ENCODE data around the gene NME7. TPM values are rescaled to one million over a fixed set of nuclear protein-coding genes. Genes with fewer than 3 reads are reported as not detected.

Gene NME7
- polyA plus RNA-seq, 4 donors, result 2.2 to 18.8 (median 8.8) TPM

GRCh38 chr1:169202791-169203665 lies 164.6 kb downstream of the NME7 start:
- Histone ChIP-seq H3K4me1 (ENCODE audit: control insufficient read depth in 3 of 3, insufficient read depth in 2 of 3, low read depth in 1 of 3, low read length in 2 of 3) (no peaks in the 10 kb centered on the region), H3K27me3 (ENCODE audit: control insufficient read depth in 3 of 3, insufficient read depth in 3 of 3, low read length in 3 of 3) (no peaks in the 10 kb centered on the region), H3K36me3 (ENCODE audit: control insufficient read depth in 3 of 3, insufficient read depth in 2 of 3, low read depth in 1 of 3, low read length in 3 of 3) (no peaks in the 10 kb centered on the region), H3K4me3 (ENCODE audit: low read depth in 1 of 3, low read length in 3 of 3) (no peak overlapping the region), H3K9me3 (ENCODE audit: control insufficient read depth in 2 of 2, insufficient read depth in 1 of 2, low read depth in 1 of 2, low read length in 1 of 2) (no peaks in the 10 kb centered on the region), H3K27ac (ENCODE audit: low read depth in 1 of 3, low read length in 2 of 3) (no peak overlapping the region)
- DNase-seq, result no peak
- 93 to 99% (median 98%) methylated on average over 3 of the region's 3 CpGs for WGBS, 3 donors
- FAIRE-seq, result no peak

- no peaks in the 10 kb centered on the region for H3K4me1 ChIP-seq (ENCODE audit: control insufficient read depth in 3 of 3, insufficient read depth in 2 of 3, low read depth in 1 of 3, low read length in 2 of 3)
- H3K36me3 ChIP-seq (ENCODE audit: control insufficient read depth in 3 of 3, insufficient read depth in 2 of 3, low read depth in 1 of 3, low read length in 3 of 3), result no peaks in the 10 kb centered on the region
- no peak overlapping the region for H3K27ac ChIP-seq (ENCODE audit: low read depth in 1 of 3, low read length in 2 of 3)
- DNase-seq, result no peak
- FAIRE-seq, result no peak
- H3K27me3 ChIP-seq (ENCODE audit: control insufficient read depth in 3 of 3, insufficient read depth in 3 of 3, low read length in 3 of 3), result no peaks in the 10 kb centered on the region
- H3K4me3 ChIP-seq (ENCODE audit: low read depth in 1 of 3, low read length in 3 of 3), result no peak overlapping the region
- H3K9me3 ChIP-seq (ENCODE audit: control insufficient read depth in 2 of 2, insufficient read depth in 1 of 2, low read depth in 1 of 2, low read length in 1 of 2), result no peaks in the 10 kb centered on the region
- 96 to 99% (median 98%) methylated on average over 5 of the region's 5 CpGs for WGBS, 3 donors
These were observed 166.4 kb downstream of the NME7 start for GRCh38 chr1:169201084-169201619.

- no peak overlapping the region for H3K27ac ChIP-seq (ENCODE audit: low read depth in 1 of 3, low read length in 2 of 3)
- H3K27me3 ChIP-seq (ENCODE audit: control insufficient read depth in 3 of 3, insufficient read depth in 3 of 3, low read length in 3 of 3), result no peaks in the 10 kb centered on the region
- no peaks in the 10 kb centered on the region for H3K9me3 ChIP-seq (ENCODE audit: control insufficient read depth in 2 of 2, insufficient read depth in 1 of 2, low read depth in 1 of 2, low read length in 1 of 2)
- H3K4me1 ChIP-seq (ENCODE audit: control insufficient read depth in 3 of 3, insufficient read depth in 2 of 3, low read depth in 1 of 3, low read length in 2 of 3), result no peaks in the 10 kb centered on the region
- no peak for FAIRE-seq
- no peak overlapping the region for H3K4me3 ChIP-seq (ENCODE audit: low read depth in 1 of 3, low read length in 3 of 3)
- DNase-seq, result no peak
- no peaks in the 10 kb centered on the region for H3K36me3 ChIP-seq (ENCODE audit: control insufficient read depth in 3 of 3, insufficient read depth in 2 of 3, low read depth in 1 of 3, low read length in 3 of 3)
These were observed 167.3 kb downstream of the NME7 start for GRCh38 chr1:169200319-169200718.

DNA sequence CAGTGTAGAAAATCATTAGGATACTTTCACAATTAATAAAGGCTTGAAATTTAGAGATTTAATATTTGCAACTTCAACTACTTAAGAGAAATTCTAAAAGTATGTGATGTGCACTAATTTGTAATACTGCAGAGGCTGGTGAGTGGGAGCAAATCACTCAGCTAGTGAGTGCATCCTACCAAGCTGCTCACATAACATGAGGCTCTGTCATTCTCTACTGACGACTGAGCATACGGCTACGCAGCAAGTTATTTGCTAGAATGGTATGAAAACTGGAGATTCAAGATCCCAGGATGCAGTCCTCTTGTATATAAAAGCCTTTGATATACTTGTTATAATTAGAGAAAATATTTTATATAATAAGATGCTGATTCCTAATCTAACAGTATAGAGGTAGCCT lies 171.0 kb downstream of the NME7 start:
- H3K27me3 ChIP-seq (ENCODE audit: control insufficient read depth in 3 of 3, insufficient read depth in 3 of 3, low read length in 3 of 3), result no peaks in the 10 kb centered on the region
- FAIRE-seq, result no peak
- DNase-seq, result no peak

DNA sequence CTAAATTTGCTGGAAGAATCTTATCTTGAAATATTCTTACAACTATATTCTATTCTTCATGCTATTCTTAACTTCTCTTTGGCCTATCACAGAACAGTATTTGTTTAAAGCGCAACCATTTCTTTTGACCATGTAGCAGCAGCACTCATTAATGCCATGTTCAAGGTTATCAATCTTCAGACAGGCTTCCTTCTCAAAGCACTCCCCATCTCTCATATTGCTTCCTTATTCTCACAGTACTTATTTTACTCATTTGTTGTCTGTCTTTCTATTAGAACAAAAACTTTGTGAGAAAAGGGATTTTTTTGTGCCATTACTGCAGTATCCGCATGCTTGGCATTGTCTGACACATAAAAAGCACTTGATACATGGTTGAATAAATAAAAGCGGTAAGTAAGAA lies 171.4 kb downstream of the NME7 start:
- FAIRE-seq (no peak), DNase-seq (no peak)
- Histone ChIP-seq H3K27ac (ENCODE audit: low read depth in 1 of 3, low read length in 2 of 3) (no peak overlapping the region), H3K36me3 (ENCODE audit: control insufficient read depth in 3 of 3, insufficient read depth in 2 of 3, low read depth in 1 of 3, low read length in 3 of 3) (no peaks in the 10 kb centered on the region), H3K4me3 (ENCODE audit: low read depth in 1 of 3, low read length in 3 of 3) (no peak overlapping the region), H3K9me3 (ENCODE audit: control insufficient read depth in 2 of 2, insufficient read depth in 1 of 2, low read depth in 1 of 2, low read length in 1 of 2) (no peaks in the 10 kb centered on the region), H3K4me1 (ENCODE audit: control insufficient read depth in 3 of 3, insufficient read depth in 2 of 3, low read depth in 1 of 3, low read length in 2 of 3) (no peaks in the 10 kb centered on the region), H3K27me3 (ENCODE audit: control insufficient read depth in 3 of 3, insufficient read depth in 3 of 3, low read length in 3 of 3) (no peaks in the 10 kb centered on the region)
- 90 to 96% (median 95%) methylated on average over 3 of the region's 3 CpGs for WGBS, 3 donors

More for the DNA sequence above, 171.0 kb downstream of the NME7 start:
- H3K27ac ChIP-seq (ENCODE audit: low read depth in 1 of 3, low read length in 2 of 3), result no peak overlapping the region
- 95 to 99% (median 99%) methylated on average over 3 of the region's 3 CpGs for WGBS, 3 donors
- H3K36me3 ChIP-seq (ENCODE audit: control insufficient read depth in 3 of 3, insufficient read depth in 2 of 3, low read depth in 1 of 3, low read length in 3 of 3), result no peaks in the 10 kb centered on the region
- no peaks in the 10 kb centered on the region for H3K4me1 ChIP-seq (ENCODE audit: control insufficient read depth in 3 of 3, insufficient read depth in 2 of 3, low read depth in 1 of 3, low read length in 2 of 3)
- no peak overlapping the region for H3K4me3 ChIP-seq (ENCODE audit: low read depth in 1 of 3, low read length in 3 of 3)
- H3K9me3 ChIP-seq (ENCODE audit: control insufficient read depth in 2 of 2, insufficient read depth in 1 of 2, low read depth in 1 of 2, low read length in 1 of 2), result no peaks in the 10 kb centered on the region

GRCh38 chr1:169193191-169193850 lies 174.3 kb downstream of the NME7 start:
- Histone ChIP-seq H3K27me3 (ENCODE audit: control insufficient read depth in 3 of 3, insufficient read depth in 3 of 3, low read length in 3 of 3) (no peaks in the 10 kb centered on the region), H3K9me3 (ENCODE audit: control insufficient read depth in 2 of 2, insufficient read depth in 1 of 2, low read depth in 1 of 2, low read length in 1 of 2) (no peaks in the 10 kb centered on the region), H3K4me3 (ENCODE audit: low read depth in 1 of 3, low read length in 3 of 3) (no peak overlapping the region), H3K36me3 (ENCODE audit: control insufficient read depth in 3 of 3, insufficient read depth in 2 of 3, low read depth in 1 of 3, low read length in 3 of 3) (no peaks in the 10 kb centered on the region), H3K4me1 (ENCODE audit: control insufficient read depth in 3 of 3, insufficient read depth in 2 of 3, low read depth in 1 of 3, low read length in 2 of 3) (no peaks in the 10 kb centered on the region), H3K27ac (ENCODE audit: low read depth in 1 of 3, low read length in 2 of 3) (no peak overlapping the region)
- no peak for FAIRE-seq
- WGBS, 3 donors, result 49 to 62% (median 53%) methylated on average over 4 of the region's 4 CpGs
- DNase-seq, result peak; percentile 8 to 20

DNA sequence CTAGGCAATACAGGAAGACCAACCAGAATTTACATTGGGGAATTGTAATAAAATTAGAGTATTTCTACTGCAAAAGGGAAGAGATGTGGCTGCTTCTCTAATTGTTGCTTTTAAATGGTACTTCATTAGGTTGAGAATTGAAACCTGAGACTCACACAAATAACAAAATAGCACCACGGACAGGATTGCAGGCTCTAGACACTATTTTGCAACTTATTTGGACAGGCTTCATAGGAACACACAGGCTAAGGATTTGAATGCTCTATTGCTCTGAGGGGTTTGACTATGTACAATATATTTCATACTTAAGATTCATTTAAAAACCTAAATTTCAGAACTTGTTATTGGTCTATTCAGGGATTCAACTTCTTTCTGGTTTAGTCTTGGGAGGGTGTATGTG lies 181.5 kb downstream of the NME7 start:
- FAIRE-seq (no peak), DNase-seq (no peak)
- 68 to 92% (median 81%) methylated on average over 1 of the region's 1 CpG for WGBS, 3 donors
- H3K27ac ChIP-seq (ENCODE audit: low read depth in 1 of 3, low read length in 2 of 3), result no peak overlapping the region
- no peaks in the 10 kb centered on the region for H3K36me3 ChIP-seq (ENCODE audit: control insufficient read depth in 3 of 3, insufficient read depth in 2 of 3, low read depth in 1 of 3, low read length in 3 of 3)
- no peak overlapping the region for H3K4me3 ChIP-seq (ENCODE audit: low read depth in 1 of 3, low read length in 3 of 3)
- H3K4me1 ChIP-seq (ENCODE audit: control insufficient read depth in 3 of 3, insufficient read depth in 2 of 3, low read depth in 1 of 3, low read length in 2 of 3), result no peaks in the 10 kb centered on the region
- H3K9me3 ChIP-seq (ENCODE audit: control insufficient read depth in 2 of 2, insufficient read depth in 1 of 2, low read depth in 1 of 2, low read length in 1 of 2), result no peaks in the 10 kb centered on the region
- no peaks in the 10 kb centered on the region for H3K27me3 ChIP-seq (ENCODE audit: control insufficient read depth in 3 of 3, insufficient read depth in 3 of 3, low read length in 3 of 3)

DNA sequence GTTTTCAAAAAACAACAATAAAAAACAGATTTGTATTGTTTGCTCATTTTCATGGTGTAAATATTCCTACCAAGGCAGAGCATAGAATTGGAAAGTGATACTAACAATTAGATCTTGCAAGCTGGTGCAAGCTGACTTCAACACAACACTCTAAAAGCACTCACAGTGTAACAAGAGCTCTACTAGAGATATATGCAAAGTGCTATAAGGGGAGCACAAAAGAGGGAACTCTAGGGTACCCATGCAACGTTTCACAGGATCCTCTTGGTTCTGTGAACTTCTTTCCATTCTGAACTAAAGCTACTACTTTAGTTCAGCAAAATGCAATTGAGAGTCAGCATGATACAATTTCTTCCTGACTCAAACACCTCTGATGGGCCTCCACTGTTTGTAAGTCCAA lies 182.8 kb downstream of the NME7 start:
- Histone ChIP-seq H3K27me3 (ENCODE audit: control insufficient read depth in 3 of 3, insufficient read depth in 3 of 3, low read length in 3 of 3) (no peaks in the 10 kb centered on the region), H3K4me3 (ENCODE audit: low read depth in 1 of 3, low read length in 3 of 3) (no peak overlapping the region), H3K27ac (ENCODE audit: low read depth in 1 of 3, low read length in 2 of 3) (no peak overlapping the region), H3K36me3 (ENCODE audit: control insufficient read depth in 3 of 3, insufficient read depth in 2 of 3, low read depth in 1 of 3, low read length in 3 of 3) (no peaks in the 10 kb centered on the region), H3K4me1 (ENCODE audit: control insufficient read depth in 3 of 3, insufficient read depth in 2 of 3, low read depth in 1 of 3, low read length in 2 of 3) (no peaks in the 10 kb centered on the region), H3K9me3 (ENCODE audit: control insufficient read depth in 2 of 2, insufficient read depth in 1 of 2, low read depth in 1 of 2, low read length in 1 of 2) (no peaks in the 10 kb centered on the region)
- no peak for FAIRE-seq
- no peak for DNase-seq
- WGBS, 3 donors, result 48 to 64% (median 63%) methylated on average over 1 of the region's 1 CpG

Data from small intestine (tissue), 7 donors.